ENCODE measurements around the gene CD99. TPM values are rescaled to one million over a fixed set of nuclear protein-coding genes. Genes with fewer than 3 reads are reported as not detected.
A peak's percentile ranks its signal among the peaks of the same experiment; 100 is the strongest.

The CD99 gene
- total and polyA plus RNA-seq, 2 donors (not counting 1 experiment from before 2014, with no cell fraction given) = 70.7 to 133 TPM

DNA sequence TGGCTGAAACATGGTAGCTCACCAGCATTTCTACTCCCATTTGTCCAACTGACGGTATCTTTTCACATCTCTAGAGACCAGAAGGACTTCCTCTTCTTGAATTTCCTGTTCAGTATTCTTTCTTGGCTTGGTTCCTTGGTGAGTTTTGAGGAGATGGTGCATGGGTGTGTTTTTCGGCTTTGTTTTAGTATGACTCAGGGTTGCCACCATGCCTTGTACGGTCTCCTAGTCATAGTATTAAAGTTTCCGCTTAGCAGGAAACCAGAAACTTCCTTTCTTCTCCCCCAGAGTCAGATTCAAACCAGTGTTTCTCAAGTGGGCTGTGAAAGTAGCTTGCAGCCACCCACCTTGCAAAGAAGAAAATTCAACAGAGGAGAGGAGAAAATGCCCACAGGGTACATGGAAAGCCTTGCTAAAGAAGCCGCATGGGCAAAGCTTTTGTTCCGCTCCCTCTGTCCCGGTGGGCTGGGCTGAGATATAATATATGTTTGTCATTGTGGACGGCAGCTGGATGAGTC lies 5.7 kb downstream of the CD99 start:
- Histone ChIP-seq H3K4me2 (replicated peaks; ENCODE audit: low read depth, low read length, poor library complexity, severe bottlenecking) (peak overlapping the region; percentile 67), H3K4me3 (ENCODE audit: control extremely low read depth in 1 of 5, extremely low read depth in 1 of 5, insufficient read depth in 1 of 5, low read depth in 2 of 5, low read length in 4 of 5) (peak overlapping the region in 3 of 5 experiments; percentile 6 to 38 (median 15)), H3K9me3 (ENCODE audit: control extremely low read depth in 1 of 3, control insufficient read depth in 2 of 3, insufficient read depth in 1 of 3, low read length in 2 of 3) (no peaks in the 10 kb centered on the region), H3K36me3 (replicated peaks in 1 of 2; ENCODE audit: control extremely low read depth in 1 of 2, control insufficient read depth in 1 of 2, extremely low read depth in 1 of 2, insufficient read depth in 2 of 2, low read length in 1 of 2) (peaks cover 0 to 7% of the 10 kb centered on the region in 2 experiments), H4K20me1 (ENCODE audit: control insufficient read depth, insufficient read depth, low read length, poor library complexity, severe bottlenecking) (peaks cover 71% of the 10 kb centered on the region), H3K27me3 (replicated peaks in 1 of 4; ENCODE audit: control extremely low read depth in 1 of 4, control insufficient read depth in 3 of 4, insufficient read depth in 4 of 4, low read length in 3 of 4) (no peaks in the 10 kb centered on the region), H3K27ac (ENCODE audit: low read length in 2 of 2) (peak overlapping the region; percentile 48 to 62), H3K79me2 (ENCODE audit: control insufficient read depth, insufficient read depth, low read length) (peaks cover 92% of the 10 kb centered on the region), H2AFZ (ENCODE audit: insufficient read depth, low read depth, low read length, poor library complexity, severe bottlenecking) (no peak overlapping the region), H3K9ac (ENCODE audit: low read length) (peak overlapping the region; percentile 36), H3K4me1 (ENCODE audit: control insufficient read depth in 2 of 2, insufficient read depth in 2 of 2, low read length in 2 of 2) (peaks cover 64 to 83% of the 10 kb centered on the region in 2 donors)
- TF ChIP-seq, protein P1, sequence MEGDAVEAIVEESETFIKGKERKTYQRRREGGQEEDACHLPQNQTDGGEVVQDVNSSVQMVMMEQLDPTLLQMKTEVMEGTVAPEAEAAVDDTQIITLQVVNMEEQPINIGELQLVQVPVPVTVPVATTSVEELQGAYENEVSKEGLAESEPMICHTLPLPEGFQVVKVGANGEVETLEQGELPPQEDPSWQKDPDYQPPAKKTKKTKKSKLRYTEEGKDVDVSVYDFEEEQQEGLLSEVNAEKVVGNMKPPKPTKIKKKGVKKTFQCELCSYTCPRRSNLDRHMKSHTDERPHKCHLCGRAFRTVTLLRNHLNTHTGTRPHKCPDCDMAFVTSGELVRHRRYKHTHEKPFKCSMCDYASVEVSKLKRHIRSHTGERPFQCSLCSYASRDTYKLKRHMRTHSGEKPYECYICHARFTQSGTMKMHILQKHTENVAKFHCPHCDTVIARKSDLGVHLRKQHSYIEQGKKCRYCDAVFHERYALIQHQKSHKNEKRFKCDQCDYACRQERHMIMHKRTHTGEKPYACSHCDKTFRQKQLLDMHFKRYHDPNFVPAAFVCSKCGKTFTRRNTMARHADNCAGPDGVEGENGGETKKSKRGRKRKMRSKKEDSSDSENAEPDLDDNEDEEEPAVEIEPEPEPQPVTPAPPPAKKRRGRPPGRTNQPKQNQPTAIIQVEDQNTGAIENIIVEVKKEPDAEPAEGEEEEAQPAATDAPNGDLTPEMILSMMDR (IDR thresholded peaks at IDR 0.05) = no peak
- no peak for TF ChIP-seq EZH2 (IDR thresholded peaks at IDR 0.05; ENCODE audit: borderline replicate concordance, insufficient read depth, low read depth, low read length, poor library complexity, severe bottlenecking)
- Mint-ChIP-seq H3K27ac (peak overlapping the region; percentile 83), H3K9me3 (ENCODE audit: insufficient read depth) (no peaks in the 10 kb centered on the region), H3K4me1 (peaks cover 90% of the 10 kb centered on the region), H3K4me3 (peak overlapping the region; percentile 60), H3K27me3 (no peaks in the 10 kb centered on the region)
- intact Hi-C loops (cut with micrococcal nuclease) = loop anchor here (1.0 kb wide), 2 partner anchors 11 to 66 kb away; no protein-coding TSS in a partner anchor
- peak; percentile 78 for ATAC-seq (ENCODE audit: low read depth)
- POLR2A ChIA-PET = no interaction called here
- 0% methylated on average over 1 of the region's 8 CpGs for WGBS (ENCODE audit: insufficient coverage)
- CTCF ChIA-PET = no interaction called here
- peak; percentile 71 for DNase-seq

DNA sequence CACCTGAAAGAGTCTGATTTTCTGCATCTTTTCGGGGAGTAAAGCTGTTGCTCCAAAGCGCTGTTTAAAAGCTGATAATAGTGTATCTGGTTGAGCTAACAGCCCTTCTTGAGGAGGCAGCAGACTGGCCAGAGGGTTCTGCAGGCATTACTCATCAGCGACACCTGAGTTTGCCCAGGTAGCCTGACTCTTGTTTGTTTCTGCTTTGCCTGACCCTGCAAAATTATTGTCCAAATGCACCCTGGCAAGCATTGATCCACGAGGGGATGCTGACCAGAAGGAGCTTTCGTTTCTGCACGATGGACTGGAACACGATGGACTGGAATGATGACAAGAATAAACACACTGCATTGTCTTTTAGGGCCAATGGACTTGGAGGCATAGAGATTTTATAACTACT lies 6.2 kb downstream of the CD99 start:
- Mint-ChIP-seq H3K27ac (peak overlapping the region; percentile 83), H3K4me1 (peaks cover 92% of the 10 kb centered on the region), H3K4me3 (peak overlapping the region; percentile 60), H3K27me3 (no peaks in the 10 kb centered on the region), H3K9me3 (ENCODE audit: insufficient read depth) (no peaks in the 10 kb centered on the region)
- Histone ChIP-seq H2AFZ (ENCODE audit: insufficient read depth, low read depth, low read length, poor library complexity, severe bottlenecking) (no peak overlapping the region), H3K79me2 (ENCODE audit: control insufficient read depth, insufficient read depth, low read length) (peaks cover 92% of the 10 kb centered on the region), H3K4me1 (ENCODE audit: control insufficient read depth in 2 of 2, insufficient read depth in 2 of 2, low read length in 2 of 2) (peaks cover 66 to 82% of the 10 kb centered on the region in 2 donors), H3K4me3 (ENCODE audit: control extremely low read depth in 1 of 5, extremely low read depth in 1 of 5, insufficient read depth in 1 of 5, low read depth in 2 of 5, low read length in 4 of 5) (peak overlapping the region in 3 of 5 experiments; percentile 6 to 38 (median 15)), H3K27ac (ENCODE audit: low read length in 2 of 2) (peak overlapping the region; percentile 48 to 62), H4K20me1 (ENCODE audit: control insufficient read depth, insufficient read depth, low read length, poor library complexity, severe bottlenecking) (peaks cover 76% of the 10 kb centered on the region), H3K9ac (ENCODE audit: low read length) (peak overlapping the region; percentile 36), H3K36me3 (replicated peaks in 1 of 2; ENCODE audit: control extremely low read depth in 1 of 2, control insufficient read depth in 1 of 2, extremely low read depth in 1 of 2, insufficient read depth in 2 of 2, low read length in 1 of 2) (peaks cover 0 to 7% of the 10 kb centered on the region in 2 experiments), H3K27me3 (replicated peaks in 1 of 4; ENCODE audit: control extremely low read depth in 1 of 4, control insufficient read depth in 3 of 4, insufficient read depth in 4 of 4, low read length in 3 of 4) (no peaks in the 10 kb centered on the region), H3K4me2 (replicated peaks; ENCODE audit: low read depth, low read length, poor library complexity, severe bottlenecking) (peak overlapping the region; percentile 67), H3K9me3 (ENCODE audit: control extremely low read depth in 1 of 3, control insufficient read depth in 2 of 3, insufficient read depth in 1 of 3, low read length in 2 of 3) (no peaks in the 10 kb centered on the region)
- WGBS (ENCODE audit: insufficient coverage) = 18% methylated on average over 4 of the region's 7 CpGs
- ATAC-seq (ENCODE audit: low read depth) (peak; percentile 6), DNase-seq (no peak)
- TF ChIP-seq EZH2 (IDR thresholded peaks at IDR 0.05; ENCODE audit: borderline replicate concordance, insufficient read depth, low read depth, low read length, poor library complexity, severe bottlenecking) = no peak
- TF ChIP-seq, protein P1 (IDR thresholded peaks at IDR 0.05) = no peak
- ChIA-PET POLR2A (no interaction called here), CTCF (no interaction called here)
- intact Hi-C loops (cut with micrococcal nuclease) = no loop called here

Data from B cell (primary cell).